Karpas-422 (cell line): ENCODE results near the gene C2CD4D. TPM values are rescaled to one million over a fixed set of nuclear protein-coding genes. Genes with fewer than 3 reads are reported as not detected.

Source experiments
- DNase-seq: peaks from one replicate; pipeline ENCODE4 v3.0.0-alpha.2; 2015
- H2AFZ ChIP-seq: fragments of 200-600 bp; sonication (generic); 2 replicates; pipeline ENCODE4 v1.6.1; 2014; ENCODE audit warnings: antibody characterized with exemption, low read length, mixed read lengths
- H3K27ac ChIP-seq: fragments of 200-600 bp; sonication (generic); 2 replicates; pipeline ENCODE4 v1.5.1; 2014; ENCODE audit warnings: mild to moderate bottlenecking, low read length, moderate library complexity
- H3K27me3 ChIP-seq: fragments of 200-600 bp; sonication (generic); 2 replicates; pipeline ENCODE4 v1.6.1; 2014; ENCODE audit warnings: low read length, mixed read lengths
- H3K36me3 ChIP-seq: fragments of 200-600 bp; sonication (generic); 2 replicates; pipeline ENCODE4 v1.6.1; 2014; ENCODE audit warnings: low read length, mixed read lengths; ENCODE audit not compliant: insufficient read depth
- H3K4me1 ChIP-seq: fragments of 200-600 bp; sonication (generic); 2 replicates; pipeline ENCODE4 v1.6.1; 2014; ENCODE audit warnings: mild to moderate bottlenecking, low read length, mixed read lengths
- H3K4me2 ChIP-seq: fragments of 200-600 bp; sonication (generic); 2 replicates; pipeline ENCODE4 v1.6.1; 2014; ENCODE audit warnings: low read length, low read depth, mild to moderate bottlenecking; ENCODE audit not compliant: poor library complexity, severe bottlenecking
- H3K4me3 ChIP-seq: fragments of 200-600 bp; sonication (generic); 2 replicates; pipeline ENCODE4 v1.5.1; 2014; ENCODE audit warnings: mild to moderate bottlenecking, antibody characterized with exemption, low read length, mixed read lengths
- H3K79me2 ChIP-seq: fragments of 200-600 bp; sonication (generic); 2 replicates; pipeline ENCODE4 v1.6.1; 2014; ENCODE audit warnings: mild to moderate bottlenecking, low read length, mixed read lengths
- H3K9ac ChIP-seq: fragments of 200-600 bp; sonication (generic); 2 replicates; pipeline ENCODE4 v1.6.0; 2014; ENCODE audit warnings: low read length
- H3K9me2 ChIP-seq: fragments of 200-600 bp; sonication (generic), shearing (Covaris generic); replicated peaks from 2 replicates; pipeline ENCODE4 v1.6.0; 2014; ENCODE audit warnings: mild to moderate bottlenecking, low read length, moderate library complexity; ENCODE audit not compliant: insufficient read depth
- H3K9me3 ChIP-seq: fragments of 300-700, 200-600 bp; sonication (generic); 2 replicates; pipeline ENCODE4 v1.6.1; 2014; ENCODE audit warnings: low read length, mixed read lengths
- H4K20me1 ChIP-seq: fragments of 200-600 bp; sonication (generic); 2 replicates; pipeline ENCODE4 v1.6.1; 2014; ENCODE audit warnings: mild to moderate bottlenecking, antibody characterized with exemption, low read length, low read depth; ENCODE audit not compliant: insufficient read depth
- total RNA-seq: library from RNA; depleted of rRNA; stranded (reverse); fragments of >200 nt; shearing (Covaris generic); gene quantifications from 2 replicates; pipeline ENCODE4 v1.2.3, GENCODE V29; 2014; ENCODE audit warnings: low replicate concordance

The C2CD4D gene
- total RNA-seq, 1 experiment from 2014 or later, result not detected

- H4K20me1 ChIP-seq, result no peaks in the 10 kb centered on the region
- H2AFZ ChIP-seq, result no peak overlapping the region
- DNase-seq, result no peak
- no peaks in the 10 kb centered on the region for H3K9me2 ChIP-seq
- H3K4me3 ChIP-seq, result no peak overlapping the region
- no peak overlapping the region for H3K4me2 ChIP-seq
- no peak overlapping the region for H3K9ac ChIP-seq
- no peaks in the 10 kb centered on the region for H3K27me3 ChIP-seq
- no peaks in the 10 kb centered on the region for H3K36me3 ChIP-seq
- no peaks in the 10 kb centered on the region for H3K9me3 ChIP-seq
- no peaks in the 10 kb centered on the region for H3K79me2 ChIP-seq
- H3K4me1 ChIP-seq, result peaks cover 12% of the 10 kb centered on the region
- no peak overlapping the region for H3K27ac ChIP-seq
Measured at GRCh38 chr1:151835596-151835995, 4.0 kb downstream of the C2CD4D start.

GRCh38 chr1:151834239-151834638 is 5.4 kb downstream of the C2CD4D start:
- peaks cover 8% of the 10 kb centered on the region for H3K4me1 ChIP-seq
- H3K9ac ChIP-seq, result no peak overlapping the region
- no peaks in the 10 kb centered on the region for H3K36me3 ChIP-seq
- no peak overlapping the region for H3K4me3 ChIP-seq
- H3K9me3 ChIP-seq, result no peaks in the 10 kb centered on the region
- DNase-seq, result no peak
- no peak overlapping the region for H3K27ac ChIP-seq
- H3K79me2 ChIP-seq, result no peaks in the 10 kb centered on the region
- no peaks in the 10 kb centered on the region for H3K9me2 ChIP-seq
- H3K4me2 ChIP-seq, result no peak overlapping the region
- no peaks in the 10 kb centered on the region for H3K27me3 ChIP-seq
- no peaks in the 10 kb centered on the region for H4K20me1 ChIP-seq
- H2AFZ ChIP-seq, result no peak overlapping the region

- no peak for DNase-seq
- Histone ChIP-seq H2AFZ (no peak overlapping the region), H3K4me1 (no peaks in the 10 kb centered on the region), H3K79me2 (no peaks in the 10 kb centered on the region), H3K9me2 (no peaks in the 10 kb centered on the region), H3K9me3 (no peaks in the 10 kb centered on the region), H3K27ac (no peak overlapping the region), H3K4me2 (no peak overlapping the region), H3K4me3 (no peak overlapping the region), H4K20me1 (no peaks in the 10 kb centered on the region), H3K36me3 (no peaks in the 10 kb centered on the region), H3K27me3 (no peaks in the 10 kb centered on the region), H3K9ac (no peak overlapping the region)
Measured at GRCh38 chr1:151833172-151833900, 6.3 kb downstream of the C2CD4D start.

- Histone ChIP-seq H3K27me3 (no peaks in the 10 kb centered on the region), H3K9ac (no peak overlapping the region), H2AFZ (no peak overlapping the region), H3K9me3 (no peaks in the 10 kb centered on the region), H3K4me1 (no peaks in the 10 kb centered on the region), H3K4me2 (no peak overlapping the region), H3K9me2 (no peaks in the 10 kb centered on the region), H3K27ac (no peak overlapping the region), H3K36me3 (no peaks in the 10 kb centered on the region), H3K4me3 (no peak overlapping the region), H4K20me1 (no peaks in the 10 kb centered on the region), H3K79me2 (no peaks in the 10 kb centered on the region)
- DNase-seq, result no peak
Measured at GRCh38 chr1:151832318-151832980, 7.2 kb downstream of the C2CD4D start.

GRCh38 chr1:151831605-151832004 is 8.0 kb downstream of the C2CD4D start, which contains the start of gene RORC:
TSS of gene RORC (minus strand) at chr1:151831802. CDS start at chr1:151831764, 38 bp downstream.
- Histone ChIP-seq H3K9ac (no peak within 1 kb of the TSS), H3K27me3 (no peaks in the 10 kb centered on the region), H3K4me2 (no peak within 1 kb of the TSS), H3K4me3 (no peak within 1 kb of the TSS), H3K27ac (no peak within 1 kb of the TSS), H3K9me3 (no peaks in the 10 kb centered on the region), H3K4me1 (no peaks in the 10 kb centered on the region), H3K36me3 (no peaks in the 10 kb centered on the region), H3K79me2 (no peaks in the 10 kb centered on the region), H3K9me2 (no peaks in the 10 kb centered on the region), H2AFZ (no peak within 1 kb of the TSS), H4K20me1 (no peaks in the 10 kb centered on the region)
- no peak for DNase-seq

DNA sequence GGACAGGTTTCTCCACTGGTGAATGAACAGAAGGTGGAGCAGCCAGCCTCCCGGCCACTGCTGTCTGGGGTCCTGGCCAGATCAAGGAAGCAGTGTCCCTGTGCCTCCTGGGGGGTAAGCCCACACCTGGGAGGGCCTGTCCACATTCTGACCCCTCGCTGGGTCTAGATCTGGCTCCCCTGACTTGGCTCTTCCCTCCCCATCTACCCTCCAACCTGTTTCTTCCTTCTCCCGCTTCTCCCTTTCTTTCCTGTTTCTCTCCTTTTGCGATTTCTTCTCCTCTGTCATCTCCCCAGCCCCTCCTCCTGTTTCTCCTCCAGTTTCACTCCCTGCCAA is 8.4 kb downstream of the C2CD4D start:
- no peak for DNase-seq
- Histone ChIP-seq H3K4me1 (no peaks in the 10 kb centered on the region), H4K20me1 (no peaks in the 10 kb centered on the region), H3K36me3 (no peaks in the 10 kb centered on the region), H3K27me3 (no peaks in the 10 kb centered on the region), H3K9me2 (no peaks in the 10 kb centered on the region), H3K79me2 (no peaks in the 10 kb centered on the region), H3K4me2 (no peak overlapping the region), H3K4me3 (no peak overlapping the region), H3K9me3 (no peaks in the 10 kb centered on the region), H3K9ac (no peak overlapping the region), H2AFZ (no peak overlapping the region), H3K27ac (no peak overlapping the region)

- Histone ChIP-seq H4K20me1 (no peaks in the 10 kb centered on the region), H3K4me3 (no peak overlapping the region), H3K27ac (no peak overlapping the region), H3K27me3 (no peaks in the 10 kb centered on the region), H3K9me2 (no peaks in the 10 kb centered on the region), H3K4me2 (no peak overlapping the region), H2AFZ (no peak overlapping the region), H3K9me3 (no peaks in the 10 kb centered on the region), H3K36me3 (no peaks in the 10 kb centered on the region), H3K4me1 (no peaks in the 10 kb centered on the region), H3K79me2 (no peaks in the 10 kb centered on the region), H3K9ac (no peak overlapping the region)
- DNase-seq, result no peak
Measured at GRCh38 chr1:151830055-151830454, 9.6 kb downstream of the C2CD4D start.

DNA sequence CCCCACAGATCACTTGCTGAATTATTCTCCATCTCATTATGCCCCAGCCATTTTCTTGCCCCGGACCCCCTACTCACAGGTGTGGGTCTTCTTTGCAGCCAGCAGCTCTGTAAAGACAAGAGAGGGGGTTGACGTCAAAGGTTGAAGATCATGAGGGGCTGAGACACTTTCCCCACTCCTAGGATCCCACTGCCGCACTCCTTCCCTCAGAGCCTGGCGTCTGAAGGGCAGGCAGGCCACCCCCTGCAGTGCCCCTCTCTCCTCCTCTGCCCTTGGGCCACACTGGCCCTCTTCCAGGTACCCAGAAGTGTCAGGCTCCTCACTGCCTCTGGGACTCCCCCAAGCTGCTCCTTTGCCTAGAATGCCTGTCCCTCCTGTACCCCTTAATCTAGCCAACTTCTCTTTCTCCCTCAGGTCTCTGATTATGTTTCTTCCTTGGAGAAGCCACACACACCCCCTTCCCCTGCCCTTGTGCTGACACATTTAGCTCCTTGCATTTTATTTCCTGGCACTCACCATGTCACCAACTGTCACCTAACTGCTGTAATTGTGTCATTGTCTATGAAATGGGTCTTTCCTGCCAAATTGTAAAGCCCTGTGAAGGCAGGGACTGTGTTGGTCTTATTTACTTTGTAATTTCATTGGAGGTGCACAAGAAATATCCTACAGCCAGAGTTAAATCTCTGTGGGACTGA is 10.1 kb downstream of the C2CD4D start:
- no peaks in the 10 kb centered on the region for H4K20me1 ChIP-seq
- H3K9ac ChIP-seq, result no peak overlapping the region
- no peaks in the 10 kb centered on the region for H3K27me3 ChIP-seq
- H3K4me3 ChIP-seq, result no peak overlapping the region
- no peaks in the 10 kb centered on the region for H3K36me3 ChIP-seq
- H3K9me3 ChIP-seq, result no peaks in the 10 kb centered on the region
- H3K27ac ChIP-seq, result no peak overlapping the region
- DNase-seq, result no peak
- H3K9me2 ChIP-seq, result no peaks in the 10 kb centered on the region
- H3K79me2 ChIP-seq, result no peaks in the 10 kb centered on the region
- no peak overlapping the region for H3K4me2 ChIP-seq
- no peak overlapping the region for H2AFZ ChIP-seq
- no peaks in the 10 kb centered on the region for H3K4me1 ChIP-seq
